T-helper 1 cell (primary cell): ENCODE data around the gene DSG4.

Source experiments
- DNase-seq, 5 donors: peaks; one replicate each; pipeline ENCODE4 v3.0.0-alpha.2; 2012 to 2020

DSG4 gene

GRCh38 chr18:31447530-31448191, 71.1 kb downstream of the DSG4 start, which contains the start of gene DSG3:
TSS of gene DSG3 (plus strand) at chr18:31447741. CDS start at chr18:31447878, 137 bp downstream.
- no peak for DNase-seq

- DNase-seq: no peak
These were observed 73.8 kb downstream of the DSG4 start for GRCh38 chr18:31450409-31450808.

GRCh38 chr18:31451625-31452024, 75.0 kb downstream of the DSG4 start:
- DNase-seq: no peak

GRCh38 chr18:31454066-31454708, 77.6 kb downstream of the DSG4 start:
- no peak for DNase-seq
